ENCODE data around the gene SLC44A3.

SLC44A3 gene

DNA sequence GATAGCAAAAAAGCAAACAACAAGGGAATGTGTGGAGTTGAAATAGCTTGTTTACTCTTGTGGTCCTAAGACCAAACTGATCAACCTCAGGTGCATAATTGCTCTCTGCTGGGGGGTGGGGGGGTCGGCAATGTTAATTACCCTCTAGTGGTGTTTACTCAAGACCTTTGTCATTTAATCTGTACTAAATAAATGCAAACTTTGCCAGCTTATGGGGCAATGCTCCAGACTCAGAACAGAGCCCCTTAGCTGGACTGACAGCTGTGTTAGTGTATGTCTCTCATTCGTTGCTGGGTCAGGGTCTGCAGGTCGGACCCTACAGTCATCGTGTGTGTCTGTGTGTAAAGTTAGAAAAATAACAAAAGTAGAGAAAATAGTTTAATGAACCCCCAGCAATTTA, 7.2 kb upstream of the SLC44A3 start:
- DNase-seq, result no peak
- Histone ChIP-seq H3K27me3 (replicated peaks; ENCODE audit: control insufficient read depth, insufficient read depth, low read length, poor library complexity, severe bottlenecking) (no peaks in the 10 kb centered on the region), H3K4me3 (ENCODE audit: insufficient read depth, low read depth, low read length, poor library complexity, severe bottlenecking) (no peak overlapping the region), H3K9me3 (ENCODE audit: control insufficient read depth, low read length) (no peaks in the 10 kb centered on the region), H3K36me3 (ENCODE audit: control insufficient read depth, insufficient read depth, low read length) (no peaks in the 10 kb centered on the region), H3K4me1 (ENCODE audit: control insufficient read depth, insufficient read depth, low read length, poor library complexity, severe bottlenecking) (no peaks in the 10 kb centered on the region), H3K27ac (ENCODE audit: insufficient read depth, low read length, poor library complexity, severe bottlenecking) (no peak overlapping the region)

- H3K27me3 ChIP-seq (replicated peaks; ENCODE audit: control insufficient read depth, insufficient read depth, low read length, poor library complexity, severe bottlenecking), result peaks cover 9% of the 10 kb centered on the region
- H3K4me1 ChIP-seq (ENCODE audit: control insufficient read depth, insufficient read depth, low read length, poor library complexity, severe bottlenecking), result peaks cover 2% of the 10 kb centered on the region
- no peak for DNase-seq
- H3K27ac ChIP-seq (ENCODE audit: insufficient read depth, low read length, poor library complexity, severe bottlenecking), result no peak overlapping the region
- no peak overlapping the region for H3K4me3 ChIP-seq (ENCODE audit: insufficient read depth, low read depth, low read length, poor library complexity, severe bottlenecking)
- H3K36me3 ChIP-seq (ENCODE audit: control insufficient read depth, insufficient read depth, low read length), result no peaks in the 10 kb centered on the region
- H3K9me3 ChIP-seq (ENCODE audit: control insufficient read depth, low read length), result no peaks in the 10 kb centered on the region
These were observed 4.1 kb upstream of the SLC44A3 start for GRCh38 chr1:94816030-94816429.

GRCh38 chr1:94817712-94818111, 2.4 kb upstream of the SLC44A3 start:
- Histone ChIP-seq H3K4me1 (ENCODE audit: control insufficient read depth, insufficient read depth, low read length, poor library complexity, severe bottlenecking) (peaks cover 2% of the 10 kb centered on the region), H3K27me3 (replicated peaks; ENCODE audit: control insufficient read depth, insufficient read depth, low read length, poor library complexity, severe bottlenecking) (peaks cover 9% of the 10 kb centered on the region), H3K36me3 (ENCODE audit: control insufficient read depth, insufficient read depth, low read length) (no peaks in the 10 kb centered on the region), H3K4me3 (ENCODE audit: insufficient read depth, low read depth, low read length, poor library complexity, severe bottlenecking) (no peak overlapping the region), H3K9me3 (ENCODE audit: control insufficient read depth, low read length) (no peaks in the 10 kb centered on the region), H3K27ac (ENCODE audit: insufficient read depth, low read length, poor library complexity, severe bottlenecking) (no peak overlapping the region)
- no peak for DNase-seq

DNA sequence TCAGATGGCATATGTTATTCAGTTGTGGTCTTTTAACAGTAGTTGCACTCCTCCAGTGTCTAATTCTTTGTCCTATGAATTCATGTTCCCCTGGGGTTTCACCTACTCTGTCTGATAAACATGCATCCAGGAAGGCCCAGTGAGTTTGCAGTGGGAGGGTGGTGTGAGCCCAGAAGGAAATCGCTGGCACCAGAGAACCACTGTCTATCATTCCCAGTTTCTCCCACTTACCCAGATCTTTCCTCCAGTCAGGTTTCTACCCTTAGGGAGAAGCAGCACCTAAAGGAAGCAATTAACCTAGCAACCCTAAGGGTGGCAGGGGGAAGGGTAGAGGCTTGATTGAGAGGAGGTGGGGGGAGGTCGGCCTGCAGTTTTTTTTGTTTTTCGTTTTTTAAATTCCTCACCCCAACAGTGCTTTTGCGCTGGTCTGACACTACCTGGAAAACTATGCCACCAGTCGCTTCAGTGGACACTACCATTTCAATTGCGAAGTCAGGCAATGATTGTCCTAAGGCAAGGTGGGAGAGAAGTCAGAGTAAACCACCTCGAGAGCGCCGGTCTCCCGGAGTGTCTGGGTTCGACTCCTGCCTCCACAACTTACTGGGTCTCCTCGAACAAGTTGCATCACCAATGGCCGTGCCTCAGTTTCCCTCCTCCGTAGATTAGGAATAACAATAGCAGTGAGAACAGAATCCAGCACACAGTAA, 766 bp upstream of the SLC44A3 start:
- DNase-seq, result no peak
- H3K27ac ChIP-seq (ENCODE audit: insufficient read depth, low read length, poor library complexity, severe bottlenecking), result no peak overlapping the region
- peak overlapping the region; percentile 46 for H3K4me3 ChIP-seq (ENCODE audit: insufficient read depth, low read depth, low read length, poor library complexity, severe bottlenecking)
- H3K27me3 ChIP-seq (replicated peaks; ENCODE audit: control insufficient read depth, insufficient read depth, low read length, poor library complexity, severe bottlenecking), result peaks cover 9% of the 10 kb centered on the region
- peaks cover 2% of the 10 kb centered on the region for H3K4me1 ChIP-seq (ENCODE audit: control insufficient read depth, insufficient read depth, low read length, poor library complexity, severe bottlenecking)
- no peaks in the 10 kb centered on the region for H3K36me3 ChIP-seq (ENCODE audit: control insufficient read depth, insufficient read depth, low read length)
- no peaks in the 10 kb centered on the region for H3K9me3 ChIP-seq (ENCODE audit: control insufficient read depth, low read length)

GRCh38 chr1:94820936-94821335, 779 bp downstream of the SLC44A3 start:
- no peak for DNase-seq
- H3K27me3 ChIP-seq (replicated peaks; ENCODE audit: control insufficient read depth, insufficient read depth, low read length, poor library complexity, severe bottlenecking), result peaks cover 9% of the 10 kb centered on the region
- no peak overlapping the region for H3K4me3 ChIP-seq (ENCODE audit: insufficient read depth, low read depth, low read length, poor library complexity, severe bottlenecking)
- H3K4me1 ChIP-seq (ENCODE audit: control insufficient read depth, insufficient read depth, low read length, poor library complexity, severe bottlenecking), result peaks cover 2% of the 10 kb centered on the region
- no peaks in the 10 kb centered on the region for H3K9me3 ChIP-seq (ENCODE audit: control insufficient read depth, low read length)
- H3K27ac ChIP-seq (ENCODE audit: insufficient read depth, low read length, poor library complexity, severe bottlenecking), result no peak overlapping the region
- H3K36me3 ChIP-seq (ENCODE audit: control insufficient read depth, insufficient read depth, low read length), result no peaks in the 10 kb centered on the region

GRCh38 chr1:94821636-94822305, 1.6 kb downstream of the SLC44A3 start:
- DNase-seq, result no peak
- H3K27me3 ChIP-seq (replicated peaks; ENCODE audit: control insufficient read depth, insufficient read depth, low read length, poor library complexity, severe bottlenecking), result peaks cover 9% of the 10 kb centered on the region
- no peak overlapping the region for H3K4me3 ChIP-seq (ENCODE audit: insufficient read depth, low read depth, low read length, poor library complexity, severe bottlenecking)
- H3K4me1 ChIP-seq (ENCODE audit: control insufficient read depth, insufficient read depth, low read length, poor library complexity, severe bottlenecking), result peaks cover 2% of the 10 kb centered on the region
- H3K9me3 ChIP-seq (ENCODE audit: control insufficient read depth, low read length), result no peaks in the 10 kb centered on the region
- no peak overlapping the region for H3K27ac ChIP-seq (ENCODE audit: insufficient read depth, low read length, poor library complexity, severe bottlenecking)
- H3K36me3 ChIP-seq (ENCODE audit: control insufficient read depth, insufficient read depth, low read length), result no peaks in the 10 kb centered on the region

- DNase-seq, result no peak
- H3K27me3 ChIP-seq (replicated peaks; ENCODE audit: control insufficient read depth, insufficient read depth, low read length, poor library complexity, severe bottlenecking), result peaks cover 9% of the 10 kb centered on the region
These were observed 3.0 kb downstream of the SLC44A3 start for GRCh38 chr1:94823116-94823515.

GRCh38 chr1:94825936-94826335, 5.8 kb downstream of the SLC44A3 start:
- Histone ChIP-seq H3K4me3 (ENCODE audit: insufficient read depth, low read depth, low read length, poor library complexity, severe bottlenecking) (no peak overlapping the region), H3K9me3 (ENCODE audit: control insufficient read depth, low read length) (no peaks in the 10 kb centered on the region), H3K27ac (ENCODE audit: insufficient read depth, low read length, poor library complexity, severe bottlenecking) (no peak overlapping the region), H3K36me3 (ENCODE audit: control insufficient read depth, insufficient read depth, low read length) (no peaks in the 10 kb centered on the region), H3K4me1 (ENCODE audit: control insufficient read depth, insufficient read depth, low read length, poor library complexity, severe bottlenecking) (no peaks in the 10 kb centered on the region), H3K27me3 (replicated peaks; ENCODE audit: control insufficient read depth, insufficient read depth, low read length, poor library complexity, severe bottlenecking) (no peaks in the 10 kb centered on the region)
- no peak for DNase-seq

More at GRCh38 chr1:94823116-94823515, 3.0 kb downstream of the SLC44A3 start:
- no peak overlapping the region for H3K4me3 ChIP-seq (ENCODE audit: insufficient read depth, low read depth, low read length, poor library complexity, severe bottlenecking)
- H3K9me3 ChIP-seq (ENCODE audit: control insufficient read depth, low read length), result no peaks in the 10 kb centered on the region
- H3K27ac ChIP-seq (ENCODE audit: insufficient read depth, low read length, poor library complexity, severe bottlenecking), result no peak overlapping the region
- H3K36me3 ChIP-seq (ENCODE audit: control insufficient read depth, insufficient read depth, low read length), result no peaks in the 10 kb centered on the region
- H3K4me1 ChIP-seq (ENCODE audit: control insufficient read depth, insufficient read depth, low read length, poor library complexity, severe bottlenecking), result peaks cover 2% of the 10 kb centered on the region

GRCh38 chr1:94827434-94827833, 7.3 kb downstream of the SLC44A3 start:
- Histone ChIP-seq H3K4me3 (ENCODE audit: insufficient read depth, low read depth, low read length, poor library complexity, severe bottlenecking) (no peak overlapping the region), H3K4me1 (ENCODE audit: control insufficient read depth, insufficient read depth, low read length, poor library complexity, severe bottlenecking) (no peaks in the 10 kb centered on the region), H3K36me3 (ENCODE audit: control insufficient read depth, insufficient read depth, low read length) (no peaks in the 10 kb centered on the region), H3K27ac (ENCODE audit: insufficient read depth, low read length, poor library complexity, severe bottlenecking) (no peak overlapping the region), H3K27me3 (replicated peaks; ENCODE audit: control insufficient read depth, insufficient read depth, low read length, poor library complexity, severe bottlenecking) (no peaks in the 10 kb centered on the region), H3K9me3 (ENCODE audit: control insufficient read depth, low read length) (no peaks in the 10 kb centered on the region)
- no peak for DNase-seq

GRCh38 chr1:94828251-94828650, 8.1 kb downstream of the SLC44A3 start:
- Histone ChIP-seq H3K27me3 (replicated peaks; ENCODE audit: control insufficient read depth, insufficient read depth, low read length, poor library complexity, severe bottlenecking) (no peaks in the 10 kb centered on the region), H3K9me3 (ENCODE audit: control insufficient read depth, low read length) (no peaks in the 10 kb centered on the region), H3K4me3 (ENCODE audit: insufficient read depth, low read depth, low read length, poor library complexity, severe bottlenecking) (no peak overlapping the region), H3K4me1 (ENCODE audit: control insufficient read depth, insufficient read depth, low read length, poor library complexity, severe bottlenecking) (no peaks in the 10 kb centered on the region), H3K27ac (ENCODE audit: insufficient read depth, low read length, poor library complexity, severe bottlenecking) (no peak overlapping the region), H3K36me3 (ENCODE audit: control insufficient read depth, insufficient read depth, low read length) (no peaks in the 10 kb centered on the region)
- no peak for DNase-seq
